GM12878 (cell line): ENCODE measurements around the gene LRRC3.

Experiments used
- ATF3 ChIP-seq: IDR thresholded peaks from 2 replicates; pipeline ENCODE4 v1.6.1; 2011; ENCODE audit warnings: low read depth, mild to moderate bottlenecking, low read length, moderate library complexity, borderline replicate concordance; ENCODE audit errors: extremely low read depth
- CTCF ChIP-seq, 3 experiments: IDR thresholded peaks in 2 of 3; conservative IDR thresholded peaks in 1 of 3; 2 replicates each; pipeline ENCODE4 v1.5.1; 2011; ENCODE audit warnings: low read depth in 3 of 3, low read length in 3 of 3, mild to moderate bottlenecking in 3 of 3, control low read depth in 2 of 3, moderate library complexity in 2 of 3, inconsistent platforms in 1 of 3, mixed read lengths in 1 of 3; ENCODE audit not compliant: control insufficient read depth in 2 of 3, insufficient read depth in 1 of 3; ENCODE audit errors: extremely low read depth in 1 of 3
- EZH2 ChIP-seq: IDR thresholded peaks from 2 replicates; pipeline ENCODE4 v1.6.1; 2012; ENCODE audit warnings: low read depth, mild to moderate bottlenecking, control low read depth, inconsistent platforms, low read length, borderline replicate concordance; ENCODE audit not compliant: control insufficient read depth
- FOXM1 ChIP-seq: IDR thresholded peaks from 2 replicates; pipeline ENCODE4 v1.6.1; 2012; ENCODE audit warnings: low read depth, mild to moderate bottlenecking, inconsistent platforms, low read length, moderate library complexity
- HCFC1 ChIP-seq: fragments of 150-350 bp; IDR thresholded peaks from 2 replicates; pipeline ENCODE4 v1.6.1; 2014; ENCODE audit warnings: low read length
- MXI1 ChIP-seq: fragments of 150-350 bp; IDR thresholded peaks from 2 replicates; pipeline ENCODE4 v1.6.1; 2011; ENCODE audit warnings: low read depth, mild to moderate bottlenecking, inconsistent platforms, low read length, improper control_type of control experiment
- NBN ChIP-seq: fragments of 450-650 bp; IDR thresholded peaks from 2 replicates; pipeline ENCODE4 v1.6.1; 2016
- NFYA ChIP-seq: IDR thresholded peaks from 2 replicates; pipeline ENCODE4 v1.6.1; 2011; ENCODE audit warnings: low read depth, mild to moderate bottlenecking, low read length, improper control_type of control experiment, borderline replicate concordance
- NFYB ChIP-seq: IDR thresholded peaks from 2 replicates; pipeline ENCODE4 v1.6.1; 2011; ENCODE audit warnings: low read depth, mild to moderate bottlenecking, low read length, improper control_type of control experiment, moderate library complexity; ENCODE audit not compliant: insufficient read depth
- NR2F1 ChIP-seq: fragments of 450-650 bp; conservative IDR thresholded peaks from 2 replicates; pipeline ENCODE4 v1.6.1; 2017; ENCODE audit warnings: mild to moderate bottlenecking
- PAX8 ChIP-seq: fragments of 450-650 bp; IDR thresholded peaks from 2 replicates; pipeline ENCODE4 v1.6.1; 2017; ENCODE audit warnings: mild to moderate bottlenecking, moderate library complexity
- TARDBP ChIP-seq: IDR thresholded peaks from 2 replicates; pipeline ENCODE4 v1.6.1; 2016; ENCODE audit warnings: borderline replicate concordance

GRCh38 chr21:44455524-44456213 is 359 bp downstream of the LRRC3 start:
- TF ChIP-seq CTCF (IDR thresholded peaks at IDR 0.05 in 2 of 3, conservative IDR thresholded peaks at IDR 0.05 in 1 of 3; ENCODE audit: control insufficient read depth in 2 of 3, extremely low read depth in 1 of 3, insufficient read depth in 1 of 3, low read depth in 3 of 3, low read length in 3 of 3) = peak in 2 of 3 experiments; percentile 9 to 11; a peak in 3 of 6 replicates
- no peak for TF ChIP-seq NR2F1
- TF ChIP-seq FOXM1 = no peak
- no peak for TF ChIP-seq PAX8
- TF ChIP-seq MXI1 = no peak
- TF ChIP-seq NFYA = no peak
- TF ChIP-seq NFYB = no peak
- no peak for TF ChIP-seq TARDBP
- TF ChIP-seq HCFC1 = no peak
- no peak for TF ChIP-seq NBN
- TF ChIP-seq EZH2 = no peak
- no peak for TF ChIP-seq ATF3
